HG03064 (cell line): ENCODE data around the gene SC5D.

Experiments used
- ATAC-seq: cut with Tn5 transposase; IDR thresholded peaks from one replicate; pipeline ENCODE4 v1.9.1; 2021; ENCODE audit warnings: low read depth; ENCODE audit not compliant: unreplicated experiment

Gene SC5D

GRCh38 chr11:121327553-121327952, 35.0 kb downstream of the SC5D start:
- ATAC-seq = no peak

GRCh38 chr11:121328176-121328966, 35.8 kb downstream of the SC5D start:
- no peak for ATAC-seq

GRCh38 chr11:121328967-121329679, 36.6 kb downstream of the SC5D start:
- no peak for ATAC-seq

- no peak for ATAC-seq
Measured at GRCh38 chr11:121329781-121330395, 37.3 kb downstream of the SC5D start.

GRCh38 chr11:121330614-121331435, 38.3 kb downstream of the SC5D start:
- ATAC-seq = no peak

GRCh38 chr11:121334973-121335710, 42.6 kb downstream of the SC5D start:
- ATAC-seq = no peak

- no peak for ATAC-seq
Measured at GRCh38 chr11:121336279-121336937, 43.8 kb downstream of the SC5D start.

- peak; percentile 40 for ATAC-seq
Measured at GRCh38 chr11:121337078-121337477, 44.5 kb downstream of the SC5D start.

- ATAC-seq = peak; percentile 17
Measured at GRCh38 chr11:121337740-121338272, 45.2 kb downstream of the SC5D start.

GRCh38 chr11:121338536-121338935, 46.0 kb downstream of the SC5D start:
- no peak for ATAC-seq

GRCh38 chr11:121340032-121340580, 47.5 kb downstream of the SC5D start:
- ATAC-seq = no peak

- ATAC-seq = no peak
Measured at GRCh38 chr11:121341609-121342008, 49.0 kb downstream of the SC5D start.

- ATAC-seq = no peak
Measured at GRCh38 chr11:121344824-121345223, 52.3 kb downstream of the SC5D start.

- no peak for ATAC-seq
Measured at GRCh38 chr11:121347094-121347493, 54.5 kb downstream of the SC5D start.

GRCh38 chr11:121347813-121348212, 55.2 kb downstream of the SC5D start:
- ATAC-seq = no peak

GRCh38 chr11:121348220-121348875, 55.8 kb downstream of the SC5D start:
- no peak for ATAC-seq

GRCh38 chr11:121349790-121350189, 57.2 kb downstream of the SC5D start:
- no peak for ATAC-seq

- no peak for ATAC-seq
Measured at GRCh38 chr11:121350314-121351082, 57.9 kb downstream of the SC5D start.
